Liver (tissue), 9 donors: ENCODE measurements around the gene VPS37B. TPM values are rescaled to one million over a fixed set of nuclear protein-coding genes. Genes with fewer than 3 reads are reported as not detected.

Experiments used
- DNase-seq: peaks from one replicate; pipeline ENCODE4 v3.0.0-alpha.2; 2017; ENCODE audit warnings: low spot score
- H3K27ac ChIP-seq, 2 donors: one replicate each; pipeline ENCODE4 v1.7.0; 2013; ENCODE audit warnings: inconsistent platforms in 2 of 2, low read length in 2 of 2, control low read depth in 1 of 2, low read depth in 1 of 2, mild to moderate bottlenecking in 1 of 2
- H3K27me3 ChIP-seq, 4 donors: one replicate each; pipeline versions ENCODE4 v1.6.1 to v1.7.0; 2013; ENCODE audit warnings: low read length in 3 of 4, inconsistent platforms in 1 of 4, mild to moderate bottlenecking in 1 of 4, moderate library complexity in 1 of 4; ENCODE audit not compliant: control insufficient read depth in 4 of 4, insufficient read depth in 4 of 4
- H3K36me3 ChIP-seq, 4 donors: one replicate each; pipeline versions ENCODE4 v1.6.1 to v1.7.0; 2013; ENCODE audit warnings: low read length in 3 of 4, mild to moderate bottlenecking in 3 of 4, low read depth in 1 of 4, moderate library complexity in 1 of 4; ENCODE audit not compliant: control insufficient read depth in 4 of 4, insufficient read depth in 3 of 4
- H3K4me1 ChIP-seq, 4 donors: one replicate each; pipeline versions ENCODE4 v1.6.1 to v1.7.0; 2013; ENCODE audit warnings: low read length in 3 of 4, mild to moderate bottlenecking in 3 of 4, moderate library complexity in 1 of 4; ENCODE audit not compliant: control insufficient read depth in 4 of 4, insufficient read depth in 4 of 4
- H3K4me3 ChIP-seq, 3 donors: one replicate each; pipeline versions ENCODE4 v1.6.1 to v1.7.0; 2013; ENCODE audit warnings: low read length in 3 of 3, control low read depth in 1 of 3, low read depth in 1 of 3, mild to moderate bottlenecking in 1 of 3
- H3K9ac ChIP-seq, 2 donors: one replicate each; pipeline ENCODE4 v1.7.0; 2013; ENCODE audit warnings: low read length in 2 of 2, mild to moderate bottlenecking in 2 of 2, moderate library complexity in 2 of 2, control low read depth in 1 of 2, low read depth in 1 of 2
- H3K9me3 ChIP-seq, 4 donors: one replicate each; pipeline versions ENCODE4 v1.6.1 to v1.7.0; 2013; ENCODE audit warnings: low read length in 3 of 4; ENCODE audit not compliant: control insufficient read depth in 4 of 4
- ATF3 ChIP-seq: IDR thresholded peaks from 2 replicates; pipeline ENCODE4 v1.6.1; 2016; ENCODE audit warnings: antibody characterized with exemption
- EGR1 ChIP-seq, 2 donors: IDR thresholded peaks; 2 replicates each; pipeline ENCODE4 v1.6.1; 2016 to 2018; ENCODE audit warnings: antibody characterized with exemption in 2 of 2, low read depth in 2 of 2
- FOXA1 ChIP-seq: IDR thresholded peaks from 2 replicates; pipeline ENCODE4 v1.6.1; 2016; ENCODE audit warnings: antibody characterized with exemption
- FOXA2 ChIP-seq: IDR thresholded peaks from 2 replicates; pipeline ENCODE4 v1.6.1; 2016; ENCODE audit warnings: antibody characterized with exemption
- GABPA ChIP-seq, 2 donors: IDR thresholded peaks in 1 of 2; conservative IDR thresholded peaks in 1 of 2; 2 replicates each; pipeline ENCODE4 v1.6.1; 2016; ENCODE audit warnings: antibody characterized with exemption in 2 of 2, mild to moderate bottlenecking in 1 of 2, moderate library complexity in 1 of 2
- HNF4A ChIP-seq, 2 donors: conservative IDR thresholded peaks; 2 replicates each; pipeline ENCODE4 v1.6.1; 2016; ENCODE audit warnings: antibody characterized with exemption in 2 of 2, mild to moderate bottlenecking in 2 of 2
- HNF4G ChIP-seq: IDR thresholded peaks from 2 replicates; pipeline ENCODE4 v1.6.1; 2016; ENCODE audit warnings: antibody characterized with exemption
- JUND ChIP-seq, 2 donors: IDR thresholded peaks; 2 replicates each; pipeline ENCODE4 v1.6.1; 2016; ENCODE audit warnings: antibody characterized with exemption in 2 of 2
- MAX ChIP-seq: IDR thresholded peaks from 2 replicates; pipeline ENCODE4 v1.6.1; 2016; ENCODE audit warnings: antibody characterized with exemption
- RAD21 ChIP-seq, 2 donors: IDR thresholded peaks; 2 replicates each; pipeline ENCODE4 v1.6.1; 2016; ENCODE audit warnings: antibody characterized with exemption in 2 of 2, mild to moderate bottlenecking in 2 of 2
- REST ChIP-seq: IDR thresholded peaks from 2 replicates; pipeline ENCODE4 v1.6.1; 2016; ENCODE audit warnings: antibody characterized with exemption, mild to moderate bottlenecking
- RXRA ChIP-seq, 2 donors: IDR thresholded peaks; 2 replicates each; pipeline ENCODE4 v1.6.1; 2017 to 2018; ENCODE audit warnings: antibody characterized with exemption in 2 of 2, mild to moderate bottlenecking in 1 of 2
- SP1 ChIP-seq: IDR thresholded peaks from 2 replicates; pipeline ENCODE4 v1.6.1; 2018; ENCODE audit warnings: antibody characterized with exemption, mild to moderate bottlenecking
- TAF1 ChIP-seq: conservative IDR thresholded peaks from 2 replicates; pipeline ENCODE4 v1.6.1; 2016; ENCODE audit warnings: antibody characterized with exemption, mild to moderate bottlenecking
- YY1 ChIP-seq: IDR thresholded peaks from 2 replicates; pipeline ENCODE4 v1.6.1; 2016; ENCODE audit warnings: antibody characterized with exemption, mild to moderate bottlenecking
- WGBS: extraction: QIAGEN DNeasy Blood & Tissue Kit; methylation state at CpG from one replicate; pipeline ENCODE4 v1.1.7; 2013; 5-methylcytosine and 5-hydroxymethylcytosine counted together
- polyA plus RNA-seq, 2 donors: library from polyadenylated mRNA; stranded (reverse) in 1 of 2; unstranded in 1 of 2; fragments of 200-250 nt in 1 of 2; fragments of >200 nt in 1 of 2; fragmentation: Nextera tagmentation in 1 of 2; extraction: Ambion mirVana in 1 of 2; gene quantifications; one replicate each; pipeline versions ENCODE4 v1.2.1 to v1.2.3, GENCODE V29; 2013 to 2015
- total RNA-seq, 2 donors: library from RNA; depleted of rRNA; stranded (reverse); fragments of >200 nt; gene quantifications; one replicate each; pipeline ENCODE4 v1.2.3, GENCODE V29; 2014
- donor health status: healthy.
- donor health status: healthy.
- donor health status: healthy.
- donor health status: healthy.
- donor health status: healthy.

The VPS37B gene
- total and polyA plus RNA-seq, 4 donors, result 2.3 to 6.8 (median 3.8) TPM

GRCh38 chr12:122935318-122935717, 39.4 kb upstream of the VPS37B start:
- TF ChIP-seq TAF1 (no peak), FOXA2 (no peak), REST (no peak)

GRCh38 chr12:122934722-122935121, 38.8 kb upstream of the VPS37B start:
- WGBS, result 77% methylated on average over 3 of the region's 3 CpGs
- no peaks in the 10 kb centered on the region for H3K9me3 ChIP-seq
- no peak for TF ChIP-seq YY1
- no peaks in the 10 kb centered on the region for H3K27me3 ChIP-seq
- no peaks in the 10 kb centered on the region for H3K36me3 ChIP-seq
- peaks cover 0 to 3% (median 1%) of the 10 kb centered on the region in 4 donors for H3K4me1 ChIP-seq
- H3K4me3 ChIP-seq, result no peak overlapping the region
- no peak overlapping the region for H3K9ac ChIP-seq
- H3K27ac ChIP-seq, result no peak overlapping the region
- no peak for DNase-seq

More at GRCh38 chr12:122935318-122935717, 39.4 kb upstream of the VPS37B start:
- Histone ChIP-seq H3K9ac (no peak overlapping the region), H3K4me1 (peaks cover 0 to 3% (median 1%) of the 10 kb centered on the region in 4 donors), H3K27ac (no peak overlapping the region), H3K4me3 (no peak overlapping the region), H3K27me3 (no peaks in the 10 kb centered on the region), H3K36me3 (no peaks in the 10 kb centered on the region), H3K9me3 (no peaks in the 10 kb centered on the region)
- DNase-seq, result no peak
- 93% methylated on average over 8 of the region's 8 CpGs for WGBS

GRCh38 chr12:122932207-122932606, 36.3 kb upstream of the VPS37B start:
- 95% methylated on average over 8 of the region's 8 CpGs for WGBS
- Histone ChIP-seq H3K27me3 (no peaks in the 10 kb centered on the region), H3K4me1 (peaks cover 2 to 9% (median 4%) of the 10 kb centered on the region in 4 donors), H3K36me3 (no peaks in the 10 kb centered on the region), H3K9ac (no peak overlapping the region), H3K4me3 (no peak overlapping the region), H3K27ac (no peak overlapping the region), H3K9me3 (no peaks in the 10 kb centered on the region)
- DNase-seq, result no peak
- TF ChIP-seq YY1 (no peak), FOXA1 (no peak), HNF4G (no peak)

GRCh38 chr12:122929812-122930211, 33.9 kb upstream of the VPS37B start:
- Histone ChIP-seq H3K9ac (no peak overlapping the region), H3K27me3 (no peaks in the 10 kb centered on the region), H3K4me3 (no peak overlapping the region), H3K36me3 (no peaks in the 10 kb centered on the region), H3K4me1 (peaks cover 2 to 9% (median 4%) of the 10 kb centered on the region in 4 donors), H3K27ac (no peak overlapping the region), H3K9me3 (no peaks in the 10 kb centered on the region)
- no peak for DNase-seq
- WGBS, result 97% methylated on average over 23 of the region's 23 CpGs
- TF ChIP-seq SP1 (no peak), RXRA (IDR thresholded peaks at IDR 0.05) (no peak), FOXA1 (no peak), JUND (IDR thresholded peaks at IDR 0.05) (no peak), HNF4A (conservative IDR thresholded peaks at IDR 0.05) (no peak), GABPA (IDR thresholded peaks at IDR 0.05 in 1 of 2, conservative IDR thresholded peaks at IDR 0.05 in 1 of 2) (no peak), REST (no peak), FOXA2 (no peak), RAD21 (IDR thresholded peaks at IDR 0.05) (no peak), YY1 (no peak), MAX (no peak), TAF1 (no peak), EGR1 (IDR thresholded peaks at IDR 0.05; ENCODE audit: low read depth in 2 of 2) (no peak), ATF3 (no peak)
